Neural cell (in vitro differentiated cells): ENCODE results near the gene PILRA. TPM values are rescaled to one million over a fixed set of nuclear protein-coding genes. Genes with fewer than 3 reads are reported as not detected.

Experiments
- H2AFZ ChIP-seq: fragments of 200-600, 300-800 bp; sonication (generic), shearing (Covaris generic); 2 replicates; pipeline ENCODE4 v1.6.0; 2014; ENCODE audit warnings: low read depth, mild to moderate bottlenecking, antibody characterized with exemption, low read length, moderate library complexity
- H3F3A ChIP-seq: fragments of 200-600 bp; shearing (Covaris generic); 2 replicates; pipeline ENCODE4 v1.6.1; 2016; ENCODE audit warnings: mild to moderate bottlenecking, moderate library complexity, mixed read lengths, antibody characterized with exemption, low read length; ENCODE audit not compliant: insufficient read depth, poor library complexity, severe bottlenecking
- H3K27ac ChIP-seq: fragments of 200-600, 300-800 bp; sonication (generic), shearing (Covaris generic); 2 replicates; pipeline ENCODE4 v1.5.1; 2014; ENCODE audit warnings: mild to moderate bottlenecking, low read length, moderate library complexity
- H3K27me3 ChIP-seq: fragments of 300-800, 200-600 bp; sonication (generic), shearing (Covaris generic); 2 replicates; pipeline ENCODE4 v1.6.0; 2014; ENCODE audit warnings: mild to moderate bottlenecking, low read depth, low read length, moderate library complexity; ENCODE audit not compliant: insufficient read depth
- H3K36me3 ChIP-seq: fragments of 300-800, 200-600 bp; sonication (generic), shearing (Covaris generic); 2 replicates; pipeline ENCODE4 v1.5.1; 2014; ENCODE audit warnings: mild to moderate bottlenecking, antibody characterized with exemption, low read length, moderate library complexity; ENCODE audit not compliant: insufficient read depth
- H3K4me2 ChIP-seq: fragments of 300-800, 200-600 bp; sonication (generic), shearing (Covaris generic); 2 replicates; pipeline ENCODE4 v1.6.0; 2014; ENCODE audit warnings: mild to moderate bottlenecking, low read length
- H3K4me3 ChIP-seq: fragments of 300-800, 200-600 bp; sonication (generic), shearing (Covaris generic); 2 replicates; pipeline ENCODE4 v1.5.1; 2014; ENCODE audit warnings: mild to moderate bottlenecking, low read length, moderate library complexity
- H3K79me2 ChIP-seq: fragments of 200-600 bp; shearing (Covaris generic); replicated peaks from 2 replicates; pipeline ENCODE4 v1.6.0; 2014; ENCODE audit warnings: mild to moderate bottlenecking, low read length, moderate library complexity; ENCODE audit not compliant: insufficient read depth
- H3K9ac ChIP-seq: fragments of 300-800, 200-600 bp; sonication (generic), shearing (Covaris generic); 2 replicates; pipeline ENCODE4 v1.6.1; 2016; ENCODE audit warnings: mild to moderate bottlenecking, low read length, mixed read lengths
- H3K9me2 ChIP-seq: fragments of 200-600 bp; shearing (Covaris generic); 2 replicates; pipeline ENCODE4 v1.6.1; 2016; ENCODE audit warnings: mild to moderate bottlenecking, low read length, mixed read lengths; ENCODE audit not compliant: insufficient read depth
- H3K9me3 ChIP-seq: fragments of 200-600, 300-800 bp; sonication (generic), shearing (Covaris generic); 2 replicates; pipeline ENCODE4 v1.6.1; 2016; ENCODE audit warnings: mild to moderate bottlenecking, mixed run types, low read length, moderate library complexity, mixed read lengths
- H4K20me1 ChIP-seq: fragments of 200-600 bp; shearing (Covaris generic); 2 replicates; pipeline ENCODE4 v1.6.1; 2016; ENCODE audit warnings: mild to moderate bottlenecking, mixed run types; ENCODE audit not compliant: insufficient read depth
- CTCF ChIP-seq: fragments of 450-650 bp; IDR thresholded peaks from 2 replicates; pipeline ENCODE4 v1.5.1; 2014; ENCODE audit warnings: antibody characterized with exemption, mild to moderate bottlenecking, moderate library complexity; ENCODE audit not compliant: poor library complexity, severe bottlenecking
- EP300 ChIP-seq: fragments of 450-650 bp; conservative IDR thresholded peaks from 2 replicates; pipeline ENCODE4 v1.6.1; 2014; ENCODE audit warnings: antibody characterized with exemption, mild to moderate bottlenecking, moderate library complexity; ENCODE audit not compliant: poor library complexity, severe bottlenecking
- EZH2 ChIP-seq: fragments of 200-600, 300-800 bp; shearing (Covaris generic), sonication (generic); IDR thresholded peaks from 2 replicates; pipeline ENCODE4 v1.6.1; 2014; ENCODE audit warnings: antibody characterized with exemption, low read length, borderline replicate concordance, mild to moderate bottlenecking; ENCODE audit not compliant: insufficient read depth, poor library complexity, severe bottlenecking
- MXI1 ChIP-seq: fragments of 450-650 bp; conservative IDR thresholded peaks from 2 replicates; pipeline ENCODE4 v1.6.1; 2014; ENCODE audit warnings: antibody characterized with exemption, mild to moderate bottlenecking; ENCODE audit not compliant: poor library complexity, severe bottlenecking
- POLR2AphosphoS5 ChIP-seq: IDR thresholded peaks from 2 replicates; pipeline ENCODE4 v1.6.1; 2012
- RAD21 ChIP-seq: fragments of 450-650 bp; conservative IDR thresholded peaks from 2 replicates; pipeline ENCODE4 v1.6.1; 2014; ENCODE audit warnings: antibody characterized with exemption, mild to moderate bottlenecking, moderate library complexity
- SMC3 ChIP-seq: fragments of 450-650 bp; conservative IDR thresholded peaks from 2 replicates; pipeline ENCODE4 v1.6.1; 2014; ENCODE audit warnings: antibody characterized with exemption, mild to moderate bottlenecking, moderate library complexity; ENCODE audit not compliant: poor library complexity
- TAF1 ChIP-seq: IDR thresholded peaks from 2 replicates; pipeline ENCODE4 v1.6.1; 2012; ENCODE audit warnings: low read depth
- polyA plus RNA-seq: library from polyadenylated mRNA; depleted of rRNA; stranded (reverse); fragments of >200 nt; gene quantifications from 2 replicates; pipeline ENCODE4 v1.2.3, GENCODE V29; 2014
- TF ChIP-seq, protein P1 (sequence below): IDR thresholded peaks from 2 replicates; pipeline ENCODE4 v1.6.1; 2012; ENCODE audit warnings: borderline replicate concordance

Gene PILRA
- polyA plus RNA-seq, 1 donor from 2014 or later = 23.7 TPM

- Histone ChIP-seq H3K27ac (no peak overlapping the region), H3K36me3 (no peaks in the 10 kb centered on the region)
Measured at GRCh38 chr7:100366411-100367250, 6.7 kb upstream of the PILRA start.

GRCh38 chr7:100367251-100367620 lies 6.1 kb upstream of the PILRA start:
- no peaks in the 10 kb centered on the region for H3K27me3 ChIP-seq
- H2AFZ ChIP-seq = no peak overlapping the region
- H3K9ac ChIP-seq = no peak overlapping the region
- H3K27ac ChIP-seq = no peak overlapping the region
- no peaks in the 10 kb centered on the region for H4K20me1 ChIP-seq
- H3K4me2 ChIP-seq = no peak overlapping the region
- no peaks in the 10 kb centered on the region for H3K9me2 ChIP-seq
- no peaks in the 10 kb centered on the region for H3K9me3 ChIP-seq
- H3K79me2 ChIP-seq = no peaks in the 10 kb centered on the region
- H3F3A ChIP-seq = no peaks in the 10 kb centered on the region
- no peak overlapping the region for H3K4me3 ChIP-seq
- H3K36me3 ChIP-seq = no peaks in the 10 kb centered on the region
- TF ChIP-seq, protein P1, sequence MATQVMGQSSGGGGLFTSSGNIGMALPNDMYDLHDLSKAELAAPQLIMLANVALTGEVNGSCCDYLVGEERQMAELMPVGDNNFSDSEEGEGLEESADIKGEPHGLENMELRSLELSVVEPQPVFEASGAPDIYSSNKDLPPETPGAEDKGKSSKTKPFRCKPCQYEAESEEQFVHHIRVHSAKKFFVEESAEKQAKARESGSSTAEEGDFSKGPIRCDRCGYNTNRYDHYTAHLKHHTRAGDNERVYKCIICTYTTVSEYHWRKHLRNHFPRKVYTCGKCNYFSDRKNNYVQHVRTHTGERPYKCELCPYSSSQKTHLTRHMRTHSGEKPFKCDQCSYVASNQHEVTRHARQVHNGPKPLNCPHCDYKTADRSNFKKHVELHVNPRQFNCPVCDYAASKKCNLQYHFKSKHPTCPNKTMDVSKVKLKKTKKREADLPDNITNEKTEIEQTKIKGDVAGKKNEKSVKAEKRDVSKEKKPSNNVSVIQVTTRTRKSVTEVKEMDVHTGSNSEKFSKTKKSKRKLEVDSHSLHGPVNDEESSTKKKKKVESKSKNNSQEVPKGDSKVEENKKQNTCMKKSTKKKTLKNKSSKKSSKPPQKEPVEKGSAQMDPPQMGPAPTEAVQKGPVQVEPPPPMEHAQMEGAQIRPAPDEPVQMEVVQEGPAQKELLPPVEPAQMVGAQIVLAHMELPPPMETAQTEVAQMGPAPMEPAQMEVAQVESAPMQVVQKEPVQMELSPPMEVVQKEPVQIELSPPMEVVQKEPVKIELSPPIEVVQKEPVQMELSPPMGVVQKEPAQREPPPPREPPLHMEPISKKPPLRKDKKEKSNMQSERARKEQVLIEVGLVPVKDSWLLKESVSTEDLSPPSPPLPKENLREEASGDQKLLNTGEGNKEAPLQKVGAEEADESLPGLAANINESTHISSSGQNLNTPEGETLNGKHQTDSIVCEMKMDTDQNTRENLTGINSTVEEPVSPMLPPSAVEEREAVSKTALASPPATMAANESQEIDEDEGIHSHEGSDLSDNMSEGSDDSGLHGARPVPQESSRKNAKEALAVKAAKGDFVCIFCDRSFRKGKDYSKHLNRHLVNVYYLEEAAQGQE = no peak
- TF ChIP-seq RAD21 (no peak), SMC3 (no peak), EP300 (no peak), CTCF (no peak), MXI1 (no peak), POLR2AphosphoS5 (no peak)

More at GRCh38 chr7:100366411-100367250, 6.7 kb upstream of the PILRA start:
- Histone ChIP-seq H3K27me3 (no peaks in the 10 kb centered on the region), H3K9ac (no peak overlapping the region), H3K4me2 (no peak overlapping the region), H3F3A (no peaks in the 10 kb centered on the region), H3K4me3 (no peak overlapping the region), H3K79me2 (no peaks in the 10 kb centered on the region), H4K20me1 (no peaks in the 10 kb centered on the region), H2AFZ (no peak overlapping the region), H3K9me3 (no peaks in the 10 kb centered on the region), H3K9me2 (no peaks in the 10 kb centered on the region)
- TF ChIP-seq POLR2AphosphoS5 (no peak), EZH2 (no peak), TAF1 (no peak), SMC3 (no peak), EP300 (no peak), RAD21 (no peak), MXI1 (no peak), CTCF (no peak)
- TF ChIP-seq, protein P1 = no peak
